ENCODE results near the gene CASS4.

CASS4 gene

GRCh38 chr20:56423886-56424285 lies 11.8 kb downstream of the CASS4 start:
- DNase-seq = no peak

- DNase-seq = no peak
Measured at GRCh38 chr20:56424931-56425330, 12.9 kb downstream of the CASS4 start.

- DNase-seq = no peak
Measured at GRCh38 chr20:56426026-56426425, 14.0 kb downstream of the CASS4 start.

GRCh38 chr20:56426926-56427325 lies 14.9 kb downstream of the CASS4 start:
- DNase-seq = peak; percentile 26

- DNase-seq = no peak
Measured at GRCh38 chr20:56427797-56428196, 15.7 kb downstream of the CASS4 start.

- peak; percentile 47 for DNase-seq
Measured at GRCh38 chr20:56428410-56428809, 16.4 kb downstream of the CASS4 start.

- DNase-seq = peak; percentile 38
Measured at GRCh38 chr20:56428881-56429280, 16.8 kb downstream of the CASS4 start.

- DNase-seq = peak; percentile 62
Measured at GRCh38 chr20:56429502-56429901, 17.4 kb downstream of the CASS4 start.

GRCh38 chr20:56429941-56430340 lies 17.9 kb downstream of the CASS4 start:
- peak; percentile 32 for DNase-seq

- DNase-seq = peak; percentile 43
Measured at GRCh38 chr20:56430461-56430860, 18.4 kb downstream of the CASS4 start.

- no peak for DNase-seq
Measured at GRCh38 chr20:56430957-56431356, 18.9 kb downstream of the CASS4 start.

GRCh38 chr20:56431471-56431870 lies 19.4 kb downstream of the CASS4 start:
- DNase-seq = peak; percentile 28

GRCh38 chr20:56433221-56433879 lies 21.3 kb downstream of the CASS4 start:
- DNase-seq = peak; percentile 28

GRCh38 chr20:56433880-56434255 lies 21.8 kb downstream of the CASS4 start:
- peak; percentile 50 for DNase-seq

- peak; percentile 41 for DNase-seq
Measured at GRCh38 chr20:56437196-56437960, 25.3 kb downstream of the CASS4 start.

- no peak for DNase-seq
Measured at GRCh38 chr20:56438284-56438683, 26.2 kb downstream of the CASS4 start.

GRCh38 chr20:56439771-56440291 lies 27.8 kb downstream of the CASS4 start:
- DNase-seq = peak; percentile 68

- DNase-seq = no peak
Measured at GRCh38 chr20:56440346-56441007, 28.4 kb downstream of the CASS4 start.

GRCh38 chr20:56442389-56443365 lies 30.6 kb downstream of the CASS4 start:
- no peak for DNase-seq

- DNase-seq = no peak
Measured at GRCh38 chr20:56443654-56444540, 31.8 kb downstream of the CASS4 start.

GRCh38 chr20:56445130-56445529 lies 33.1 kb downstream of the CASS4 start:
- DNase-seq = peak; percentile 39

Measured in activated CD8-positive, alpha-beta memory T cell treated with anti-CD3 and anti-CD28 coated beads, Interleukin-2, amount 50 U/mL, for 48 hours (primary cell).